ENCODE results near the gene ZNF740.
A peak's percentile ranks its signal among the peaks of the same experiment; 100 is the strongest.
"Not testable (repeated sequence)": the region's sequence is repeated elsewhere in the genome, so short reads cannot be mapped to it uniquely, and the experiment has no call there.

The ZNF740 gene

DNA sequence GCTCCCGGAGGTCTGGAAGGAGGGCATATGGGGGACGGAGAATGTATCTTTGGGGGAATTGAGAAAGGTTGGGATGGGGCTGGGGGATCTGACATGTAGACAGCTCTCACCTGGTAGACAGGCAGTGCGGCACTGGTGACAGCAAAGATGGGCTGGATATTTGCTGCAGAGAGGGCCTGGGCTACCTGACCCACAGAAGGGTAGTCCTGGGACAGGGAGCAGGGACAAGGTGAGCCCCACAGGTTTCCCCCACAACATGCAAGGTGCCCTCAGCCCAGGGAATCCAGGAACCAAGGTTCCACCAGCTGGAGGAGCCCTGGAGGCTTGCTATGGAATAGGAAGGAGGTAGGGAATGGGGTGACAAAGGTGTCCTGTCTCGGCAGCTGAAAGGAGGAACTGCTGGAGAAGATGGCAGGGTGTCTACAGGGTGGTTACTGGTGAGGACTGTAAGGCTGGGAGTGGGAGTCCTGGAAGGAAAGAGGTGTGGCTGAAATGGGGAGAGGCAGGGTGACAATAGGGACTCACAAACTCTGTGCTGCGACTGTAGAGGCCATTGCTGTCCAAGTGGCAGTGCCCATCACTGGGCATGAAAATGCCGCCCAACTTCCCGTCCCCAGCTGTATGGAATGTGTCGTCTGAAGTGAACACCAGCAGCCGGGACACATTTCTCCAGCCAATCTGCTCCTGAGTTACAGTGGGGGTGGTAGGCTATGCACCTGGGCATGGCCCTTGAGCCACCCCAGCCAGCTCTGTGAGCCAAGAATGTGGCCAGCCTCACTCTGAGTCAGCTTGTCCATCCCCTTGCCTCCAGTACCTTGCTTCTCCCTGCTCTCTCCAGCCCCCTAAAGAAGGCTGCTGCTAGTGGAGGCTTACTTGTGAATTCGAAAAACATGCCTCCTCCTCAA lies 15.2 kb downstream of the ZNF740 start:
- no peak for DNase-seq (ENCODE audit: insufficient read length, low spot score)
- no peak for TF ChIP-seq POLR2A (IDR thresholded peaks at IDR 0.05; ENCODE audit: low read depth, low read length)
- no peak for FAIRE-seq

DNA sequence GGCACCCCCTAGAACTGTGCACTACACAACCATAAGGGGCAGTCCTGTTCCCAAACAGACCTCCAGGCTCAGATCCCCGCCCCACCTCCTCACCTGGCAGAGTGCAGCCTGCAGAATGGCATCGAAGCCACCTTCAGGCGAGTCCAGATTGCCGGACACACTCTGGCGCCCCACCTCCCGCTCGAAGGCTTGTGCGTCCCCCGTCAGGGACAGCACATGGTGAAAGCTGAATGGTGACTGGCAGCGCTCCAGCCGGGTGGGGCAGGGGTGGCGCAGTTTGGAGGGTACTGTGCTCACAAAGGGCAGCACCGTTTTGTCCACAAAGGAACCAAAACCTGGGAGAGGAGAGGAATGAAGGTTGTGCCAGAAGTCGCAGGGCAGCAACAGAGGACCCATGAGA lies 16.0 kb downstream of the ZNF740 start:
- no peak for TF ChIP-seq POLR2A (IDR thresholded peaks at IDR 0.05; ENCODE audit: low read depth, low read length)
- no peak for DNase-seq (ENCODE audit: insufficient read length, low spot score)
- FAIRE-seq = no peak

DNA sequence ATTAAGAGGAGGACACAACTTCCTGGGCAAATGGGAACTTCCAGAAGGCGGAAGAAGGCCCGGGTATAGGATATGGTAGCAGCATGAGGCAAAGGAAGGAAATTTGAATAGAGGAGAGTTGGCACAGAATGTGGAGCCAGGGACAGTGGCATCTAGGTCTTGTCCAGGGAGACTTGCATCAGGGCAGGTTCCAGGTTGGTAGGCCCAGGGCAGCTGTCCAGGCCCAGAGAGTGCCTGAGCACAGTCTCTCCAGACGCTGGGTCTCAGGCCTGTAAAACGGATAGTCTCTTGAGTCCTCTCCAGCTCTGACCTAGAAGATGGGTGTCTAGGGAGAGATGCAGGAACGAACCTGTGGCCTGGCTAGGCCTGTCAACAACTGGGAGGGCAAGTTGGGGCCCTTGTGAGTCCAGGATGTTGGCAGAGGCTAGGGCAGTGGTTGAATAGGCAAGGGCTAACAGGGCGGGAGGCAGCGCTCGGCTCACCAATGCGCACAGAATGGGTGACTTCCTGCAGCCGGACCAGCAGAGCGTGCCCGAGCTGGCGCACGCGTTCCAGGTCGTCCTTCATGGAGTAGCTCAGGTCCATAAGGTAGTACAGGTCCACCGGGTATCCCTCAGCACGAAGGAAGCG lies 16.6 kb downstream of the ZNF740 start:
- FAIRE-seq = no peak
- TF ChIP-seq POLR2A (IDR thresholded peaks at IDR 0.05; ENCODE audit: low read depth, low read length) = no peak
- no peak for DNase-seq (ENCODE audit: insufficient read length, low spot score)

DNA sequence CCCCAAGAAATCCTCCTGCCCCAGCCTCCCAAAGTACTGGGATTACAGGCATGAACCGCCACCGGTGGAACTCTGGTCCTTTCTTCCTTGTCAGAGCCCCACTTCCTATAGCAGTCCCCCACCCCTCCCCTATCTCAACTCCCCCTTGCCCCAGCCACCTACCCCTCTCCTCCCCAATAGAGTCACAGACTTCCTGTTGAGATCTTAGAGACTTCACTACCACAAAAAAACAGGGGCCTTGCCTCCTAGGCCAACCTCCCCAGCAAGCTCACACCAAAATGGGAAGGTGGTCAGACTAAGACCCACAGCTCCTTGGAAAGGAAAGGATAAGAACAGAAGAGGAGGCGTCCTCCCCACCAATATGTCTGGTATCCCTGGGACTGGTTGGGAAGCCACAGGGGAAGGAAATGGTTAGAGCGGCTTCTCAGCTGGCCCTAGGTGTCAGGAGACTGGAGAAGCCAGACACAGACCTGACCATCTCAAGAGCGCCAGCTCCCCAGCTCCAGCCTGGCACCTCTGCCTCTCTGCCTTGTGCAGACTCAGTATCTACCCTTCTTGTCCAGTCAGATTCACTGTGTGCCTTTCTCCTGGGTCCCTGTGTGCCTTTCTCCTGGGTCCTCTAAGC lies 18.1 kb downstream of the ZNF740 start:
- DNase-seq (ENCODE audit: insufficient read length, low spot score) (no peak), FAIRE-seq (no peak)
- TF ChIP-seq POLR2A (IDR thresholded peaks at IDR 0.05; ENCODE audit: low read depth, low read length) = no peak

DNA sequence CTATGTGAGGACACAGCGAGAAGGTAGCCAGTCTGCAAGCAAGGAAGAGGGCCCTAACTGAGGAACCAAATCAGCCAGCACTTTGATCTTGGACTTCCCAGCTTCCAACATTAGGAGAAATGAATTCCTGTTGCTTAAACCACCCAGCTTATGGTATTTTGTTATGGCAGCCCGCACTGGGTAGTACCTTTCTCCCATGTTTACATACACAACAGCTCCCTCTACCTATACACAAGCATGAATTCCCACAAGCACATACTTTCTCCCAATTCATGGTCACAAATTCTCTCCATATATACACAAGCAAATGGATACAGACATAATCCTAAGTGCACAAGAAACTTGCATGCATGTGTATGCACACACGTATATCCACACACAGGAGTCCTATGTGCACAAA lies 19.2 kb downstream of the ZNF740 start:
- FAIRE-seq (no peak), DNase-seq (ENCODE audit: insufficient read length, low spot score) (no peak)
- TF ChIP-seq POLR2A (IDR thresholded peaks at IDR 0.05; ENCODE audit: low read depth, low read length) = no peak

DNA sequence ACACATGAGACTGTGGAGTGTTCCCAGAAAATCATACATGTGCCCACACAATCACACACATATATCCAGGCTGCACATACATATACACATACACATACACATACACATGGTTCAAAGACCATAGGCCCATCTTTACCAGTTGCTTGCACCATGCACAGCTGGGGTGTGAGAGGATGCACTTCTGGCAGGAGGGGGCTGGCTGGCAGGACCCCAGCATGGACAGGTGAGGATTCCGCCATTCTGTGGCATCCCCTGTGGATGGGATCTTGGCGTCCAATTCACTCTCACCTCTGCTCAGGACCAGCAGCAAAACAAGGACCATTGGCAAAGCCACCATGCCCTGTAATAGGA lies 19.6 kb downstream of the ZNF740 start:
- TF ChIP-seq POLR2A (IDR thresholded peaks at IDR 0.05; ENCODE audit: low read depth, low read length) = no peak
- FAIRE-seq (no peak), DNase-seq (ENCODE audit: insufficient read length, low spot score) (no peak)

DNA sequence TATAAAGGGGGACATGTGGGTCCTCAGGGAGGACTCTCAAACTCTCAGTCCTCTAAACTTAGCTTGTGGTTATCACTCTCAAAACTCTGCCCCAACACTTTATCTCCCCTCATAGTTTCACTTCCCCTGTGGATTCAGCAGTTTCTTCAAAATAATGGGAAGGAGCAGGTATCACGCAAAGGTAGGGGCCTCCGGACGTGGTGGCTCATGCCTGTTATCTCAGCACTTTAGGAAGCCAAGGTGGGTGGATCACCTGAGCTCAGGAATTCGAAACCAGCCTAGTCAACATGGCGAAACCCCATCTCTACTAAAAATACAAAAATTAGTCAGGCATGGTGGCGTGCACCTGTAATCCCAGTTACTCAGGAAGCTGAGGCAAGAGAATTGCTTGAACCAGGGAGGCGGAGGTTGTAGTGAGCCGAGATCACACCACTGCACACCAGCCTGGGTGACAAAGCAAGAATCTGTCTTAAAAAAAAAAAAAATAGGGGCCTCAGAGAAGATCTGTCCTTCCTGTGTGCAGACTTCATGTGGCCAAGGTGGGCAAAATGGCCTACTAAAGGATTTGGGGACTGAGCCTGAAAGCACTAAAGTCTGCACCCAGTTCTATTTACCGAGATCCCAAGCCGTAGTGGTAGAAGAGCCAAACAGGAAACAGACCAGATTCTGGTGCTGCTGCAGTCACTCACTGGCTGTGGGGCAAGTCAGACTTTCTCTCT lies 20.1 kb downstream of the ZNF740 start:
- no peak for TF ChIP-seq POLR2A (IDR thresholded peaks at IDR 0.05; ENCODE audit: low read depth, low read length)
- no peak for DNase-seq (ENCODE audit: insufficient read length, low spot score)
- no peak for FAIRE-seq

DNA sequence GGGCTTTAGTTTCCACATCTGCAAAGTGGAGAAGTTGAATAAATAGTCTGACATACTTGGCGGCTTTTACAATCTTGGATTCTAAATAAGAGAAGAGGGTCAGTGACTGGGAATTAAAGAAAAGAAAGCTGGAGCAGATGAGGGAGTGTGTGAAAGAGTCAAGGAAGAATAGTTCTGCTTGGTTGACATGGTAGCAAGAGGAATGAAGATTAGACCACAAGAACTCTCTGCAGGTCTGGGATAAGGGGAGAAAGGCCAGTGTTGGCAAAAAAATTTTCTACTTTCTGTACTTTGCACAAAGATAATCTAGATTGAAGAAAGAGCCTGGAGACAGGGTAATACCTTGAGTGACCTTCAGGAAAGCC lies 20.6 kb downstream of the ZNF740 start:
- no peak for FAIRE-seq
- DNase-seq (ENCODE audit: insufficient read length, low spot score) = no peak
- no peak for TF ChIP-seq POLR2A (IDR thresholded peaks at IDR 0.05; ENCODE audit: low read depth, low read length)

DNA sequence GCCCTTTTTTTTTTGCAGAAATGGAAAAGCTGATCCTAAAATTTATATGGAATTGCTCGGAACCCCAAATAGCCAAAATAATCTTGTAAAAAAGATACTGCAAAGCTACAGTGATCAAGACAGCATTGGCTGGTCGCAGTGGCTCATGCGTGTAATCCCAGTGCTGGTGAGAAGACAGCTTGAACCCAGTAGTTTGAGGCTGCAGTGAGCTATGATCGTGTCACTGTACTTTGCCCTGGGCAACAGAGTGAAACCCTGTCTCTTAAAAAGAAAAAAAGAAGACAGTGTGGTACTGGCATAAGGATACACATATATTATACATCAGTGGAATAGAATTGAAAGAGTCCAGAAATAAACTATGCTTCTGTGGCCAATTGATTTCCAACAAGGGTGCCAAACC lies 21.1 kb downstream of the ZNF740 start:
- TF ChIP-seq POLR2A (IDR thresholded peaks at IDR 0.05; ENCODE audit: low read depth, low read length) = no peak
- DNase-seq (ENCODE audit: insufficient read length, low spot score) (no peak), FAIRE-seq (no peak)

DNA sequence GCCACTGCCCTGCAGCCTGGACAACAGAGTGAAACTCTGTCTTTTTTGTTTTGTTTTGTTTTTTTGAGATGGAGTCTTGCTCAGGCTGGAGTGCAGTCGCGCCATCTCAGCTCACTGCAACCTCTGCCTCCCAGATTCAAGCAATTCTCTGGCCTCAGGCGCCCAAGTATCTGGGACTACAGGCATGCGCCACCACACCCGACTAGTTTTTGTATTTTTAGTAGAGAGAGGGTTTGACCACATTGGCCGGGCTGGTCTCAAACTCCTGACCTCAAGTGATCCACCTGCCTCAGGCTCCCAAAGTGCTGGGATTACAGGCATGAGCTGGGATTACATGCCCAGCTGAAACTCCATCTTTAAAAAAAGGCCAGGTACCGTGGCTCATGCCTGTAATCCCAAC lies 21.8 kb downstream of the ZNF740 start:
- FAIRE-seq; DNase-seq (ENCODE audit: insufficient read length, low spot score): not testable (repeated sequence)

DNA sequence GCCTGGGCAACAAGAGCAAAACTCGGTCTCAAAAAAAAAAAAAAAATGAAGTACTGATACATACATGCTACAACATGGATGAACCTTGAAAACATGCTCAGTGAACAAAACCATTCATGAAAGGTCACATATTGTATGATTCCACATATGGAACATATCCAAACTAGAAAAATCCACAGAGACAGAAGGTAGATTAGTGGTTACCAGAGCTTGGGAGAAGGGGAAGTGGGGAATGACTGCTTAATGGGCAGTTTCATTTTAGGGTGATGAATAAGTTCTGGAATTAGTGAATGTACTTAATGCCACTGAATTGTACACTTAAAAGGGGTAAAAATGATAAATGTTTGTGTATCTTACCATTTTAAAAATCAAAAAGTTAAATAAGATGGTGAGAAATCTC lies 23.8 kb downstream of the ZNF740 start:
- TF ChIP-seq POLR2A (IDR thresholded peaks at IDR 0.05; ENCODE audit: low read depth, low read length) = no peak
- FAIRE-seq = no peak
- DNase-seq (ENCODE audit: insufficient read length, low spot score) = no peak

DNA sequence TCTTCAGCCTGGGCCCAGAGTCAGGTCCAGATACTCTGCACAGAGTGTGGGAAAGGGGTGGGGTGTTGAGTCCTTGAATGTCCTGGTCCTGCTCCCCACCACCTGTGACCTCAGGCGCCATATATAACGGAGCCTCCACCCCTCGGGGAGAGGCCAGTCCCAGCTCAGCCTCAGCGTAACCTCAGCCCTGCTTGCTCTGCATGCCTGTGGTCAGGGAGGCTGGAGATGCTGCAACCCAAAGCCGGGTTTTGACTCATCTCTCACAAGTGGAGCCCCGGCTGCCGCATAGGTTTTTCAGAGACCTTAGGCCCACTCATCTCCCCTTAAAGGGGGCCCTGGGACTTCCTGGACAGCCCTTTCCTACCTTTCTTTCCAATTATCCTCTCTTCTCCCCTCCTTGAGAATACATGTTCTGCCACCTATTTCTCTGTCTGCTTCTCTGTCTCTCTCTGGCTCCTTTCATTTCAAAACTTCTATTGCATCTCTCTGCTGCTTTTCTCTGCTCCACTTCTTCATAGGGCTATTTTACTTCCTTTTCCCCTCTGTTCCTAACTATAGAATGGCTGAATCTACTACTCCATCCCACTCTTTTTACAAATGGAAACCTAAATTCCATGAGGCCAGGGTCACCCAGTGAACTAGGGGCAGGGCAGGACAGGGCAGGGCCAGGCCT lies 25.4 kb downstream of the ZNF740 start:
- no peak for TF ChIP-seq POLR2A (IDR thresholded peaks at IDR 0.05; ENCODE audit: low read depth, low read length)
- peak; percentile 61 for FAIRE-seq
- peak; percentile 95 for DNase-seq (ENCODE audit: insufficient read length, low spot score)

DNA sequence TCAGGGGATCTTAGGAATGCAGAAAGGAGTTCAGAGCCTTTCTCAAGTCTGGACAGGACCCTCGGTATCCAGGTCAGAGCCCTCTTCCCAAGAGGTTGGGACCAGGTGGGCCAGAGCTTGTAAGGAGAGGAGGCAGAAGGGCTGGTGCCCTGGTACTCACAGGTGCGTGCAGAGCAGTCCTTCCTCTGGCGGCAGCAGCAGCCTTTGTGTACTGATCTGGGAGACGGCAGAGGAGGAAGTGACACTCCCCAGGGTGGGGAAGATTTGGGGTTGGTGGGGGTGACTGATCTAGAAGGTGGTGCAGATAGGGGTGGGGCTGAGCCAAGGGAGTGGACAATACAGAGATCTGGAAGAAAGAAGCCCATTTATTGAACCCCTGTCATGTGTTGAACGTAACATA lies 26.5 kb downstream of the ZNF740 start, which contains the start of gene ITGB7:
Gene ITGB7, minus strand, starts transcription at position 210 of the 400 bp plus-strand sequence. CDS start 6,808 bp downstream, outside the sequence.
- TF ChIP-seq POLR2A (IDR thresholded peaks at IDR 0.05; ENCODE audit: low read depth, low read length) = no peak
- DNase-seq (ENCODE audit: insufficient read length, low spot score) = no peak
- FAIRE-seq = no peak

DNA sequence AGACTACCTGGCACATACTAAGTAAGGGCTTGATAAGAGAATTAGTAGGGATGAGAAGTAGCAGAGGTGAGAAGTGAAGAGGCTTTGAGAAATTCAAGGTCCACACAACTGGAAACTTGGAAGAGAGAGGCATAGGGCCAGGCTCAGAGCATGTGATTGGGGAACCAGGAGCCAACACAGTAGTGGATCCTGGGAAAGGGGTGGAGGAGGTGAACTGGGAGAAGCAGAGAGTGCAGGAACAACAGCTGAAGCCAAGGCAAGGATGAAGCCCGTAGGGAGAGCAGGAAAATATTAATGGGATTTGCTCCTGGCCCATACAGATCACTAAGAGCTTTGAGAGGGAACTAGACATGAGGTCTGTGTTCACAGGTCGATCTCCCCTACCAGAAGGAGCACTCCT lies 27.9 kb downstream of the ZNF740 start:
- no peak for DNase-seq (ENCODE audit: insufficient read length, low spot score)
- TF ChIP-seq POLR2A (IDR thresholded peaks at IDR 0.05; ENCODE audit: low read depth, low read length) = no peak
- FAIRE-seq = no peak
